ENCODE results near the gene KNSTRN. TPM values are rescaled to one million over a fixed set of nuclear protein-coding genes. Genes with fewer than 3 reads are reported as not detected.
A peak's percentile ranks its signal among the peaks of the same experiment; 100 is the strongest.

Gene KNSTRN
- total RNA-seq, 1 donor from 2014 or later: 152 TPM

DNA sequence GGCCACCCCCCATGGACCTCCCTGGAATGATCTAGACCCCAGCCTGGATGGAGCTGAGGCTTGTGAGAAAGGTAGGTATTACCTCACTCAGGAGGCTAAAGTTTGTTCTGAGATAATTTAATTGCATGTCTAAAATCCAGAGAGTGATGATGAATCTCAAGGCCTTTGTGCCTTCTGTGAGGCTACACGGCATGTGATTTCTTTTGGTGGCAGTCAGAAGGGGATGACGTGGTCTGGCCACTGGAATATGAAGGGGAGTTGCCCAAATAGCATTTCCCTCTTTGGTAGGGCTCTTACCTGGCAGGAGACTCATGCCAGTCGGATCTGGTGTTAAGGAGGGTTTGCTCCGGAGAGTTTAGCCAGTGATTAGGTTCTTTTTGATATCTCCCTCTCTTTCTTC lies 60.7 kb downstream of the KNSTRN start:
- H3K9ac ChIP-seq: no peak overlapping the region
- H3F3A ChIP-seq (ENCODE audit: low read depth): peaks cover 27% of the 10 kb centered on the region
- peaks cover 66% of the 10 kb centered on the region for H4K20me1 ChIP-seq (ENCODE audit: low read depth)
- Mint-ChIP-seq H3K9me3 (no peaks in the 10 kb centered on the region), H3K27ac (no peak overlapping the region), H3K4me1 (peaks cover 49% of the 10 kb centered on the region), H3K36me3 (no peaks in the 10 kb centered on the region), H3K27me3 (ENCODE audit: insufficient read depth, low read depth) (peaks cover 31% of the 10 kb centered on the region), H3K4me3 (peak overlapping the region; percentile 92)
- DNase-seq (ENCODE audit: low spot score): no peak
- peak overlapping the region; percentile 82 for H3K4me2 ChIP-seq
- H3K4me1 ChIP-seq: peaks cover 32% of the 10 kb centered on the region
- H3K27ac ChIP-seq: no peak overlapping the region
- peaks cover 16% of the 10 kb centered on the region for H3K27me3 ChIP-seq
- H3K4me3 ChIP-seq: no peak overlapping the region
- H3K36me3 ChIP-seq: no peaks in the 10 kb centered on the region
- TF ChIP-seq, protein P1, sequence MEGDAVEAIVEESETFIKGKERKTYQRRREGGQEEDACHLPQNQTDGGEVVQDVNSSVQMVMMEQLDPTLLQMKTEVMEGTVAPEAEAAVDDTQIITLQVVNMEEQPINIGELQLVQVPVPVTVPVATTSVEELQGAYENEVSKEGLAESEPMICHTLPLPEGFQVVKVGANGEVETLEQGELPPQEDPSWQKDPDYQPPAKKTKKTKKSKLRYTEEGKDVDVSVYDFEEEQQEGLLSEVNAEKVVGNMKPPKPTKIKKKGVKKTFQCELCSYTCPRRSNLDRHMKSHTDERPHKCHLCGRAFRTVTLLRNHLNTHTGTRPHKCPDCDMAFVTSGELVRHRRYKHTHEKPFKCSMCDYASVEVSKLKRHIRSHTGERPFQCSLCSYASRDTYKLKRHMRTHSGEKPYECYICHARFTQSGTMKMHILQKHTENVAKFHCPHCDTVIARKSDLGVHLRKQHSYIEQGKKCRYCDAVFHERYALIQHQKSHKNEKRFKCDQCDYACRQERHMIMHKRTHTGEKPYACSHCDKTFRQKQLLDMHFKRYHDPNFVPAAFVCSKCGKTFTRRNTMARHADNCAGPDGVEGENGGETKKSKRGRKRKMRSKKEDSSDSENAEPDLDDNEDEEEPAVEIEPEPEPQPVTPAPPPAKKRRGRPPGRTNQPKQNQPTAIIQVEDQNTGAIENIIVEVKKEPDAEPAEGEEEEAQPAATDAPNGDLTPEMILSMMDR (IDR thresholded peaks at IDR 0.05): no peak
- no peak for TF ChIP-seq EZH2 (IDR thresholded peaks at IDR 0.05)
- no peaks in the 10 kb centered on the region for H3K9me3 ChIP-seq (ENCODE audit: low read depth)
- H3K79me2 ChIP-seq (ENCODE audit: low read depth): peaks cover 71% of the 10 kb centered on the region
- no peak overlapping the region for H2AFZ ChIP-seq (replicated peaks)

DNA sequence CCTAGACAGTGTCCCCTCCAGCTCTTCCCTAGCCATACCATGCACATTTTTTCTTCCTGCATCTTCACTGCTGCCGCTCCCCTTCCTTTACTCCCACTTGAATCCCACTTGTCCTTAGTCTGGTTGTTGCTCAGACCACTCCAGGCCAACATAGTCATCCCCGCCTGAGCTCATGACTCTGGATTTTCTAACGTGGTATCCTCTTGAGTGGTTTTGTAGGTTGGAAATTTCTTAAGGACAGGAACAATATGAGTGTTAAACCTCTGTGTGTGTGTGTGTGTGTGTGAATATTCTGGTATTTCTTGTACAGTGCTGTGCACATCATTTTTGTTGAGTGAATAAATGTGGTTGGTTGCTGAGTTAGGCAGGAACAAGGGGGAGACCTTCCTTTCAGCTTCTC lies 61.3 kb downstream of the KNSTRN start:
- TF ChIP-seq EZH2 (IDR thresholded peaks at IDR 0.05): no peak
- TF ChIP-seq, protein P1 (IDR thresholded peaks at IDR 0.05): no peak
- TF ChIP-seq EZH2phosphoT487 (IDR thresholded peaks at IDR 0.05): no peak
- H4K20me1 ChIP-seq (ENCODE audit: low read depth): peaks cover 70% of the 10 kb centered on the region
- H3K36me3 Mint-ChIP-seq: no peaks in the 10 kb centered on the region
- H3K27me3 ChIP-seq: peaks cover 11% of the 10 kb centered on the region
- no peak overlapping the region for H3K4me3 ChIP-seq
- H3K36me3 ChIP-seq: no peaks in the 10 kb centered on the region
- no peak overlapping the region for H3K27ac ChIP-seq
- H3F3A ChIP-seq (ENCODE audit: low read depth): peaks cover 21% of the 10 kb centered on the region
- H3K9ac ChIP-seq: no peak overlapping the region
- peaks cover 77% of the 10 kb centered on the region for H3K79me2 ChIP-seq (ENCODE audit: low read depth)
- no peak overlapping the region for H2AFZ ChIP-seq (replicated peaks)
- DNase-seq (ENCODE audit: low spot score): no peak
- no peaks in the 10 kb centered on the region for H3K9me3 ChIP-seq (ENCODE audit: low read depth)
- no peak overlapping the region for H3K27ac Mint-ChIP-seq
- H3K4me1 Mint-ChIP-seq: peaks cover 43% of the 10 kb centered on the region
- H3K4me2 ChIP-seq: peak overlapping the region; percentile 8
- H3K4me1 ChIP-seq: peaks cover 30% of the 10 kb centered on the region
- H3K27me3 Mint-ChIP-seq (ENCODE audit: insufficient read depth, low read depth): peaks cover 25% of the 10 kb centered on the region
- H3K4me3 Mint-ChIP-seq: peak overlapping the region; percentile 92
- no peaks in the 10 kb centered on the region for H3K9me3 Mint-ChIP-seq

Other genes starting within 250 kb of the KNSTRN start
- 129 and 167 TPM in 2 replicates for gene BUB1B, start 221.7 kb upstream of the KNSTRN start, total RNA-seq (ENCODE audit: low replicate concordance)
- 0.90 TPM in 1 of 2 replicates, not detected in the other for gene PAK6, start 143.7 kb upstream of the KNSTRN start, total RNA-seq (ENCODE audit: low replicate concordance)
- not detected in 2 replicates for gene ANKRD63, start 99.7 kb upstream of the KNSTRN start, total RNA-seq (ENCODE audit: low replicate concordance)
- gene PLCB2, start 74.8 kb upstream of the KNSTRN start, total RNA-seq (ENCODE audit: low replicate concordance): 0.56 and 2.1 TPM in 2 replicates
- 11.5 and 18.2 TPM in 2 replicates for gene INAFM2, start 59.0 kb upstream of the KNSTRN start, total RNA-seq (ENCODE audit: low replicate concordance)
- gene CCDC9B, start 41.8 kb upstream of the KNSTRN start, total RNA-seq (ENCODE audit: low replicate concordance): 0.25 TPM in 1 of 2 replicates, not detected in the other
- gene PHGR1, start 31.7 kb upstream of the KNSTRN start, total RNA-seq (ENCODE audit: low replicate concordance): not detected in 2 replicates
- gene DISP2, start 24.5 kb upstream of the KNSTRN start, total RNA-seq (ENCODE audit: low replicate concordance): 0.06 TPM in 1 of 2 replicates, not detected in the other
- 18.0 and 38.4 TPM in 2 replicates for gene IVD, start 23.1 kb downstream of the KNSTRN start, total RNA-seq (ENCODE audit: low replicate concordance)
- gene BAHD1, start 58.2 kb downstream of the KNSTRN start, total RNA-seq (ENCODE audit: low replicate concordance): 5.8 and 13.7 TPM in 2 replicates
- gene CHST14, start 88.3 kb downstream of the KNSTRN start, total RNA-seq (ENCODE audit: low replicate concordance): 11.9 and 17.5 TPM in 2 replicates
- gene CCDC32, start 182.3 kb downstream of the KNSTRN start, total RNA-seq (ENCODE audit: low replicate concordance): 17.3 and 22.4 TPM in 2 replicates
- 5.0 and 13.7 TPM in 2 replicates for gene RPUSD2, start 186.6 kb downstream of the KNSTRN start, total RNA-seq (ENCODE audit: low replicate concordance)
- 71.7 and 125 TPM in 2 replicates for gene KNL1, start 211.5 kb downstream of the KNSTRN start, total RNA-seq (ENCODE audit: low replicate concordance)